GM18951 (cell line): ENCODE results near the gene IFT57.

Experiments
- POLR2A ChIP-seq: IDR thresholded peaks from 4 replicates; pipeline ENCODE4 v1.6.1; 2011; ENCODE audit warnings: mild to moderate bottlenecking; ENCODE audit not compliant: insufficient read length, insufficient read depth; ENCODE audit errors: extremely low read depth
- in situ Hi-C: fragments of 300-500 bp; cut with MboI; formaldehyde crosslinking; loops from one replicate; pipeline ENCODE4 v1.12.0; 2022; ENCODE audit warnings: low sequenced_read_pairs, mixed read lengths, inconsistent platforms; ENCODE audit not compliant: unreplicated experiment

The IFT57 gene

DNA sequence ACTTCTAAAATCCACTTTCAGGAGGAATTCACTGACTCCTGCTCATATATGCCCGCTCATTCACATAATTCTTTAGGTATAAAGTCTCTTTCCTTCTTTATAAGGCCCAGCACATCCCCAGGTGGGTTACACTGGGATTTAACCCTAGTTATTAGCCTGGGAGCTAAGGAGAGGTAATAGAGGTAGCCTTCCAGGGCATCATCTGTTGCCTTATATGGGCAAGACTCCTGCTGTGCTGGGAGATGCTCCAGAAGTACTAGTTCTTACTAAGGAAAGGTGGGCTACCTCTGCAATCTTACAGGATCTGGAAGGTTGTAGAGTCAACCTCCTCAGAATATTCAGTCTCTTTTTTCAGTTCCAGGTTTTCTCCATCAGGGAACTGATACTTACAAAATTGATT, 13.1 kb upstream of the IFT57 start:
- in situ Hi-C loops = no loop called here
- TF ChIP-seq POLR2A = no peak

DNA sequence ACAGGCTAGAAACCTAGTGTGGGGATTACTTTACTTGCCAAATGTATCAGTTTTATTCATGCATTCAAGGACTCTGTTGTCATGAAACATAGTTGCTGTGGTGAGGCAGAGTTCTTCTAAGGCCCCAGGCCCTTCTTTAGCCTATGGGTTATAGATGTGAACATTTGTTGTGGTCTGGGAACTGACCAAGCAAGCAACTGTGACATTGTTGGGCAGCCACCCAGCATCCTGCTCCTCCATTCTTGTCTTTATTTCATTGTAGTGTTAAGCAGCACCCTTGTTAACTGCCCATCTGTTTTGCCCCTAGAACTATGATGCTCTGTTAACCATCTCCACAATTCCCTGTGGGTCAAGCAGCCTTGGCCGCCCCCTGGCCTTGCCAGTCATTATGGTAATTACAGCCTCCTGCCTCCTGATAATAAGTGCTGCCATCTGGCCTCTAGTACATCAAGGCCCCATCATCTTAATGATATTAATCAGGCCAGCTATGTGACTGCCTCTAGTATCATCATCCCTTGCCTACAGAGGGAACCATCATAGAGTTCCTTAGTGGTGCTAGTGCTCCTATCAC, 12.2 kb upstream of the IFT57 start:
- TF ChIP-seq POLR2A = no peak
- in situ Hi-C loops = no loop called here

DNA sequence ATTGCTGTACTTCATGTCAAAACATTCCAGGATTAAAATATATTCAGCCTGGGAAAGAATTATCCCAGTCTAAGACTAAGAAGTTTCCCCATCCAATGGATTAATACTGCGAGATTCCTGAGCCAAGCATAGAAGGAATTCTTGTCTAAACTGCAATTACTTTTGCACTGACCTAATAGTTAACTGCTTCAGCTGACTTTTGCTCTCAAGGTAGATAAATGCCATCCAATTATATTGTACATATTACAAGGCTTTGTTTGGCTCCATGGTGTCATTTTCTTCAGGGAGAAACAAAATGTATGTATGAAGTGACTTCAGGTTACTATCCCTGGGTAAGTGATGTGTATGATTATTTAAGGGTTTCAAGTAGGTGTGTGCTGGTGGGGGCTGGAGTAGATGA, 6.1 kb upstream of the IFT57 start:
- in situ Hi-C loops = no loop called here
- TF ChIP-seq POLR2A = no peak

DNA sequence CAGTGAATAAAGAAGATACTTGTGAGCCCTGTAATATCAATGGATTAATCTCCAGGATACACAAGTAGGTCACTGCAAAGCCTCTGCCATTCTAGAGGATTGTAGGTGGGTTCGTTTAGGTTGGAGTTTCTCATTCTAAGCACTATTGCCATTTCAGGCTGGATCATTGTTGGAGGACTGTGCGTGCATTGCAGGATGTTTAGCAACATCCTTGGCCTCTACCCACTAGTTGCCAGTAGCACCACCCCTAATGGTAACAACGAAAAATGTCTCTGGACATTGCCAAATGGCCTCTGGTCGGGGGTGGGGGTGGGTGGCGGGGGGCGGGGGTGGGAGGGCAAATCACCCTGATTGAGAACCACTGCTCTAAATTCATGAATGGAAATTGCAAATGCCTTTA, 4.9 kb upstream of the IFT57 start:
- in situ Hi-C loops = no loop called here
- TF ChIP-seq POLR2A = no peak

DNA sequence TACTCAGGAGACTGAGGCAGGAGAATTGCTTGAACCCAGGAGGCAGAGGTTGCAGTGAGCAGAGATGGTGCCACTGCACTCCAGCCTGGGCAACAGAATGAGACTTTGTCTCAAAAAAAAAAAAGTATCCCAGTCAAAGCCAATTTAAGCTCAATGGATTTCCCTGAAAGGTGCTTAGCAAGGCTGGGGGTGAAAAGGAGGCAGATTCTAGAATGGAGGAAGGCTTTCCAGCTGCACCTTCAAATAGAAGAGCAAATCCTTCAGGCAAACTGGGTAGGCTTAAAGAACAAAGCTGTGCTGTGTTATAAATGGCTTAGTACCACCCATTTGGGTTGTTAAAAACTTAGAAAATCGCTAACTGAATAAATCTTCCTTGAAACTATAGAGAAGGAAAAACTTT, 3.0 kb upstream of the IFT57 start:
- in situ Hi-C loops = no loop called here
- TF ChIP-seq POLR2A = no peak

DNA sequence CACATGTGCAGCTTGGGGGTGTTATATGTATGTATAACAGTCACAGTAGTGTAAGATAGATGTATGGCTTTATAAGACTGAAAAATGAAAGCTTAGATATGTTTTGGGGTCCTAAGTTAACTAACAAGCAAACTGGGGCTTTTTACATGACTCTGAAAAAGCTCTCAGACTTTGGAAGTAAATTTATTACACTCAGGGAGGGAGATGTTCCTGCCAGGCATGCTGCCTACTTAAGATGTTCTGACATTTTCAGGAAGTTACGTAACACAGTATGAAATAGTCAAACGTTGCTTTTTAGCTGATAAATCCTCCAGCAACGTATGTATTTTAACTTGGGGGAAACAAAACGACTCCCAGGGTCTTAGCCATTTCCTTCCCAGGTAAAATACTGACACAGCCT, 1.7 kb upstream of the IFT57 start:
- TF ChIP-seq POLR2A = no peak
- in situ Hi-C loops = no loop called here

DNA sequence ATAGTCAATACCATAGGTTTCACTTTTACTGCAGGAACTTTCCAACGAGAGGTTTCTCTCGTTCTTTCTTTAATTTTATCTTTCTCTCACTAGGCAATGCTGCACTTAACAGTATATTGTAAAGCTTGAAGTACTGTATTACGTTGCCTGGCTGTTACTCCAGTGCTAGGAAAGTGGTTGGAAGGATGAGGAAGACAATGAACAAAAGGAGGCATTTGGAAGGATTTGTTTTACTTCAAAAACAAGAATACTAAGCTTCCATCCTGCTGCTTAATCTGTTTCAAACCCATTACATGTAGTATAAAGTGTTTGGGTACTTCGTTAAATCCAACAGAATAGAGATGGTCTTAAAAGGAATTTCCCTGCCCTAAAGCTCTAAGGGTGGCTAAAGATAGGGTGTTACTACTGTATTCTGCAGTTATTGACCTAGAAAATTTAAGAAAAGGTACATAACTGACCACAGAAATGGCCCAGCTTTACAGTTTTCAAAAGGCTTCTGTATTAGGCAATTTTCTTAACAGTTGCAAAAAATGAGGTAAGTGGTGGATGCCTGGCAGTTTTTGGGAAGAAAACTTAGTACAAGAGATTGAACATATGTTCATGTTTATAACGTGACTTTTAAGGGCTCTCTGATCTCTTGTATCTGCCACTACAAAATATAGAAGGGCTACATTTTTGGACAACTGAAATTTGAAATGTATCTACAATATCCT, 785 bp upstream of the IFT57 start:
- no peak for TF ChIP-seq POLR2A
- in situ Hi-C loops = no loop called here

DNA sequence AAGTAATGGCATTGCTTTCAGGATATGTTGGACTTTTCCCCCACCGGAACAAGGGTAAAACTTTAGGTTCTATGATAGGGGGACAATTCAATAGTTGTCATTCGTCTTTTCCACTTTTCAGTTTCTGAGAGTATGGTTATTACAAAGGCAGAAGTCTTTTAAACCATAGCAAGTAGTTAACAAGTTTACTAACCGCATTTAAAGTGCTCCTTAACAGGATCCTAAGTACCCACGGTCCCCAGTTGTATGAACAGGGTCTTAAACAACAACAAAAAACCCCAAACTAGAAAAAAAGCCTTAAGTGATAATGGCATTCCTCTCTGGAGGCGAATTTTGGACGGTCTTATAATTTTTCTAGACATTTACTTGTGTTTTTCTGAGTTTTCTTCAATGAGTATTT, 831 bp downstream of the IFT57 start:
- no peak for TF ChIP-seq POLR2A
- in situ Hi-C loops = no loop called here

DNA sequence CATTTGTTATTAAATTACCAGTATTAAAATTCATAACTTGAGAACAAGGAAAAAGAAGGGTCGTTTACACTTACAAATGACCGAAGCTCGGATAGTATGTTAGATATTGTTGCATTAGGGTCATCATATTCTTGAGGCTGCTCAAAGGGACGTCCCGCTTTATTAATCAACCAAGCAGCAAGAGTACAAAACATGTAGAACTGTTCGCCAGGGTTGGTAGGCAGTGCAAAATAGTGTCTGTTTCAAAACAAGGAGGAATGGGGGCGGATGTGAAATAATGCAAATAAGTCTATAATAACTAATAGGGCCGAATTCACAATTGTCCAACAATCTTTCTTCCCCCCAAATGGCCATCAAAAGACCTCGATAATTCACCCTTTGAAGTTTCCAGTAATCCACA, 2.9 kb downstream of the IFT57 start:
- TF ChIP-seq POLR2A = no peak
- in situ Hi-C loops = no loop called here

DNA sequence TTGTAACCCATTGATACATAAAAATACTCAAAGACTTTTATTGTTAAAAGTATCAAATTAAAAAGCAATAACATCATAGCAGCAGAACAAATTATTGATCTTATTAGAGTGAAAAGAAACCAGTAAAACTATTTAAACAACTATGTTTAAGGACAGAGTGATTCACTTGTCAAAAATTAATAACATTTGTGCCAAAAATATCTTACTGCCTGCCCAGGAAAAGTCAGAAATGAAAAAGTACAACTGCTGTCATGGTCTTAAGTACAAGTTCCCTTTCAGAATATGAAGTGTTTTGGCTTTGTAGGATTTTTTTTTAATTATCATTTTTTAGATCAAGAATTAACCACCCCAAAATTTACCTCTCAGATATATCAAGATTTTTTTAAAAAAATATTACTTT, 3.4 kb downstream of the IFT57 start:
- in situ Hi-C loops = no loop called here

DNA sequence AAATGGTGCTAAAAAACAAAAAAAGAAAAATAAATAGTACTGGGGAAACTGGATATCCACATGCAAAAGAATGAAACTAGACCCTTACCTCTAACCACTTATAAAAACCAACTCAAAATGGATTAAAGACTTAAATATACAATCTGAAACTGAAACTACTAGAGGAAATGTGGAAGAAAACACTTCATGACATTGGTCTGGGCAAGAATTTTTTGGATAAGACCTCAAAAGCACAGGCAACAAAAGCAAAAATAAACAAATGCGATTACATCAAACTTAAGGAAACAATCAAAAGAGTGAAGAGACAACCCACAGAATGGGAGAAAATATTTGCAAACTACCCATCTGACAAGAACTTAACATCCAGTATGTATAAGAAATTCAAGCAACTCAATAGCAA, 6.4 kb downstream of the IFT57 start:
- in situ Hi-C loops = no loop called here
- no peak for TF ChIP-seq POLR2A

More for the DNA sequence above, 3.4 kb downstream of the IFT57 start:
- no peak for TF ChIP-seq POLR2A

DNA sequence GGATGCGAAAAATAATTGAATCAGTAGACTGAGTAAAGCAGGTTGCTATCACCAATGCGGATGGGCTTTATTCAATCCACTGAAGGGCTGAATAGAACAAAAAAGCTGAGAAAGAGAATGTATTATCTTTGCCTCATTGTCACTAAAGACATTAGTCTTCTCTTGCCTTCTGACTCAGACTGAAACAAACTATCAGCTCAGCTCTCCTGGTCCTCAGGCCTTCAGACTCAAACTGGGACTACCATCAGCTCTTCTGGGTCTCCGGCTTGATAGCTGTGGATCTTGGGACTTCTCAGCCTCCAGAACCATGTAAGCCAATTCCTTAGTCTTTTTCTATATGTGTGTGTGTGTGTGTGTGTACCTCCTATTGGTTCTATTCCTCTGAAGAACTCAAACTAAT, 12.6 kb downstream of the IFT57 start:
- in situ Hi-C loops = no loop called here
- TF ChIP-seq POLR2A = no peak

DNA sequence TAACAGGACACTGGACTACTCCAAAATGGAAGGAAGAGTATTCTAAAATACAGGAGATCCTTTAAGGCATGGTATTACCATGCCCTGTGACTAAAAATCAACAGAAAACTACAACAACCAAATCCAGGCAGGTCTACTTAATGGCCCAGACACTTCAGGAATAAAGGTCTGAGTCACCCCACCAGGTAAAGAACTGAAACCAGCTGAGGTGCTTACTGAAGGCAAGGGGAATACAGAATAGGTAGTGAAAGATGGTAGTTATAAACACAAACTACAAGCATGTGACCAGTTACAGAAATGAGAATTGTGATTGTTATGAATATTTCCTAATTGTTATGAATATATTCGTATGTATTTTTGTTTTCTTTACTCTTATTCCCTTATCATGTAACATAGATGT, 13.4 kb downstream of the IFT57 start:
- no peak for TF ChIP-seq POLR2A
- in situ Hi-C loops = no loop called here

DNA sequence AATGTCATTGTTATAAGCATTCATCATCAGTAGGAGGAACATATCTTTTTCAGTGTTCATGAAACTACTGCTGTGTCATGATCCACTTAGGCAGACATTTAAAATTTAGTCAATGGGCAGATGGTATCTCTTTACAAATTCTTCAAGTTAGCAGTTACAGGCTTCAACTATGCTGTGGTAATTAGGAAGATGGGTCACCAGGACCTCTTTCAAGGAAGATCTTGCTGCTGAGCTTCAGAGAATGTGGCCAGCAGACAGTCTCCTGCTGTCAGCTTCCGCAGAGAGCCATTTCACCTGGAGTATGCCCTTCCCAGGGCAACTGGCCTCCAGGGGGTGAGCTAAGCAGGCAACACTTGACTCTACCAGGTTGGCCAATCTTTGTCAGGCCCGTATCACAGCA, 19.4 kb downstream of the IFT57 start:
- no peak for TF ChIP-seq POLR2A
- in situ Hi-C loops = no loop called here

DNA sequence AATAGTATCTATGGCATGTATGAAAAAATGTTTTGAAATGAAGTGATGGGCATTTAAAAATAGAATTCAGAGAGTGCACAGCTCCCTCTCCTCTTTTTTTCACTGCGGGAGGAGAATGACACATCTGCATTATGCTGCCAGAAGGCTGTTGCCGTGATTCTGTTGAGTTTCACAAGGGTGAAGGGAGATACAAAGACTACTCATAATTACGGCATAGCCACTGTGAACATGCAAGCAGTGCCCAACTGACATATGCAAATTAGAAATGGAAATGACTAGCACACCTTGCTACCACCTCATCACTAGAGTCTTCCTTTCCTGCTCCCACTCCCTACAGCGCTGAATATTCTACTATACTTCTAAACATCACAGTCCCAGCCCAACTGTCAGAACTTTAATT, 20.1 kb downstream of the IFT57 start:
- TF ChIP-seq POLR2A = no peak
- in situ Hi-C loops = no loop called here

DNA sequence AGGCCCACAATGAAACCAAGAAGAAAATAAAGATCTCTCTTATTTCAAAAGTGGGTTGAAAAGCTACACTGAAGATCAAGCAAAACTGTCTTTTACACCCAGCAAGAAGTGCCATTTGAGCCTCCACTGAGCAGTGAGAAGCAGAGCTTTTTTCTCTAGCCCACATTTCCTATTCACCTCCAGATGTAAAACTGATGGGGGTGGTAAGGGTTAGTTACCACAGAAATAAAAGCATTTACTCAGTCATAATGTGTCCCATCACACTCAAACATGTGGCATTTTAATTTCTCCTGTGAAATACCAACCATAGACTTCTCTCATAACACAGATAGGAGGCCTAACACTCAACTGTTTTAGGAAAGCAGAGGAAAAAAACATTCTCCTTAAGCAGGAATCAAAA, 21.0 kb downstream of the IFT57 start:
- TF ChIP-seq POLR2A = no peak
- in situ Hi-C loops = no loop called here
